SIG-M5 treated with dmso at 0.1 percent for 504 hours (cell line): ENCODE results near the gene PTPRN2.

Experiments used
- DNase-seq: peaks from one replicate; lab custom pipeline; 2025; ENCODE audit not compliant: unreplicated experiment; lab: John Stamatoyannopoulos, UW

PTPRN2 gene

GRCh38 chr7:157634401-157635147 is 953.0 kb downstream of the PTPRN2 start:
- DNase-seq: no peak

GRCh38 chr7:157633465-157634185 is 954.0 kb downstream of the PTPRN2 start:
- DNase-seq: no peak

- no peak for DNase-seq
Measured at GRCh38 chr7:157630301-157630853, 957.2 kb downstream of the PTPRN2 start.

GRCh38 chr7:157628456-157628855 is 959.2 kb downstream of the PTPRN2 start:
- DNase-seq: no peak

- no peak for DNase-seq
Measured at GRCh38 chr7:157627646-157628045, 960.0 kb downstream of the PTPRN2 start.

- no peak for DNase-seq
Measured at GRCh38 chr7:157627033-157627432, 960.6 kb downstream of the PTPRN2 start.

- DNase-seq: no peak
Measured at GRCh38 chr7:157625973-157626742, 961.5 kb downstream of the PTPRN2 start.

- no peak for DNase-seq
Measured at GRCh38 chr7:157623556-157623955, 964.1 kb downstream of the PTPRN2 start.

GRCh38 chr7:157622408-157623205 is 965.0 kb downstream of the PTPRN2 start:
- DNase-seq: no peak

- no peak for DNase-seq
Measured at GRCh38 chr7:157622000-157622399, 965.6 kb downstream of the PTPRN2 start.

- no peak for DNase-seq
Measured at GRCh38 chr7:157621131-157621681, 966.4 kb downstream of the PTPRN2 start.

GRCh38 chr7:157620616-157621015 is 967.0 kb downstream of the PTPRN2 start:
- no peak for DNase-seq

- DNase-seq: no peak
Measured at GRCh38 chr7:157619753-157620525, 967.7 kb downstream of the PTPRN2 start.

GRCh38 chr7:157618823-157619606 is 968.6 kb downstream of the PTPRN2 start:
- no peak for DNase-seq

- no peak for DNase-seq
Measured at GRCh38 chr7:157618091-157618726, 969.4 kb downstream of the PTPRN2 start.

- no peak for DNase-seq
Measured at GRCh38 chr7:157617401-157617800, 970.2 kb downstream of the PTPRN2 start.

- DNase-seq: no peak
Measured at GRCh38 chr7:157616931-157617330, 970.7 kb downstream of the PTPRN2 start.

GRCh38 chr7:157616426-157616825 is 971.2 kb downstream of the PTPRN2 start:
- no peak for DNase-seq
